Measurements from ENCODE around the gene PCNX2. TPM values are rescaled to one million over a fixed set of nuclear protein-coding genes. Genes with fewer than 3 reads are reported as not detected.

Gene PCNX2
- total RNA-seq, 2 donors from 2014 or later, result 23.9 to 39.1 TPM

- H3K4me3 Mint-ChIP-seq, result no peak overlapping the region
- TF ChIP-seq CTCF (conservative IDR thresholded peaks at IDR 0.05), result no peak
- no peaks in the 10 kb centered on the region for H3K9me3 ChIP-seq (ENCODE audit: control insufficient read depth, low read length)
- no peak overlapping the region for H3K4me3 ChIP-seq (ENCODE audit: low read length)
- no peak overlapping the region for H3K27ac Mint-ChIP-seq
- no peaks in the 10 kb centered on the region for H3K4me1 ChIP-seq (ENCODE audit: control insufficient read depth, insufficient read depth, low read length)
- no peak for DNase-seq
- peaks cover 4% of the 10 kb centered on the region for H3K4me1 Mint-ChIP-seq
- no peaks in the 10 kb centered on the region for H3K27me3 ChIP-seq (ENCODE audit: control insufficient read depth, insufficient read depth, low read length, poor library complexity, severe bottlenecking)
- WGBS, 2 experiments (ENCODE audit: insufficient coverage in 1 of 2, insufficient read length in 1 of 2), result 92 to 100% methylated on average over 1 to 3 of the region's 3 CpGs
- H3K27ac ChIP-seq (ENCODE audit: low read depth, low read length), result no peak overlapping the region
- no peaks in the 10 kb centered on the region for H3K36me3 Mint-ChIP-seq (ENCODE audit: low read depth)
- no peaks in the 10 kb centered on the region for H3K36me3 ChIP-seq (ENCODE audit: control insufficient read depth, insufficient read depth, low read length)
- no peak overlapping the region for H3K9ac ChIP-seq (ENCODE audit: extremely low read depth, low read length, poor library complexity, severe bottlenecking)
- H3K27me3 Mint-ChIP-seq (ENCODE audit: insufficient read depth), result no peaks in the 10 kb centered on the region
- H3K9me3 Mint-ChIP-seq, result no peaks in the 10 kb centered on the region
Observed at GRCh38 chr1:233337505-233337904, 42.0 kb upstream of the PCNX2 start.

- TF ChIP-seq CTCF (conservative IDR thresholded peaks at IDR 0.05), result no peak
- H3K27me3 ChIP-seq (ENCODE audit: control insufficient read depth, insufficient read depth, low read length, poor library complexity, severe bottlenecking), result no peaks in the 10 kb centered on the region
- H3K4me3 ChIP-seq (ENCODE audit: low read length), result no peak overlapping the region
- DNase-seq, result no peak
- Mint-ChIP-seq H3K4me1 (peaks cover 4% of the 10 kb centered on the region), H3K27me3 (ENCODE audit: insufficient read depth) (no peaks in the 10 kb centered on the region), H3K27ac (no peak overlapping the region), H3K9me3 (no peaks in the 10 kb centered on the region), H3K36me3 (ENCODE audit: low read depth) (no peaks in the 10 kb centered on the region), H3K4me3 (no peak overlapping the region)
- 94 to 100% methylated on average over 3 to 5 of the region's 5 CpGs for WGBS, 2 experiments (ENCODE audit: insufficient coverage in 1 of 2, insufficient read length in 1 of 2)
- H3K9me3 ChIP-seq (ENCODE audit: control insufficient read depth, low read length), result no peaks in the 10 kb centered on the region
- H3K4me1 ChIP-seq (ENCODE audit: control insufficient read depth, insufficient read depth, low read length), result no peaks in the 10 kb centered on the region
- H3K9ac ChIP-seq (ENCODE audit: extremely low read depth, low read length, poor library complexity, severe bottlenecking), result no peak overlapping the region
- H3K36me3 ChIP-seq (ENCODE audit: control insufficient read depth, insufficient read depth, low read length), result no peaks in the 10 kb centered on the region
- no peak overlapping the region for H3K27ac ChIP-seq (ENCODE audit: low read depth, low read length)
Observed at GRCh38 chr1:233336554-233337456, 41.3 kb upstream of the PCNX2 start.

- no peak for TF ChIP-seq CTCF (conservative IDR thresholded peaks at IDR 0.05)
- no peak for DNase-seq
- H3K27me3 ChIP-seq (ENCODE audit: control insufficient read depth, insufficient read depth, low read length, poor library complexity, severe bottlenecking), result peaks cover 10% of the 10 kb centered on the region
- Mint-ChIP-seq H3K4me1 (peaks cover 7% of the 10 kb centered on the region), H3K4me3 (no peak overlapping the region), H3K27me3 (ENCODE audit: insufficient read depth) (peaks cover 10% of the 10 kb centered on the region), H3K9me3 (no peaks in the 10 kb centered on the region), H3K36me3 (ENCODE audit: low read depth) (no peaks in the 10 kb centered on the region), H3K27ac (no peak overlapping the region)
- no peak overlapping the region for H3K9ac ChIP-seq (ENCODE audit: extremely low read depth, low read length, poor library complexity, severe bottlenecking)
- H3K9me3 ChIP-seq (ENCODE audit: control insufficient read depth, low read length), result no peaks in the 10 kb centered on the region
- 97 to 100% methylated on average over 5 to 7 of the region's 7 CpGs for WGBS, 2 experiments (ENCODE audit: insufficient coverage in 1 of 2, insufficient read length in 1 of 2)
- no peaks in the 10 kb centered on the region for H3K36me3 ChIP-seq (ENCODE audit: control insufficient read depth, insufficient read depth, low read length)
- no peak overlapping the region for H3K27ac ChIP-seq (ENCODE audit: low read depth, low read length)
- H3K4me1 ChIP-seq (ENCODE audit: control insufficient read depth, insufficient read depth, low read length), result no peaks in the 10 kb centered on the region
- no peak overlapping the region for H3K4me3 ChIP-seq (ENCODE audit: low read length)
Observed at GRCh38 chr1:233334092-233334491, 38.6 kb upstream of the PCNX2 start.

All from endodermal cell (in vitro differentiated cells).